HEK293T (cell line): Measurements from ENCODE around the gene ZMYND15.

Source experiments
- FOXM1 ChIP-seq: fragments of 450-650 bp; IDR thresholded peaks from 2 replicates; pipeline ENCODE4 v1.6.1; 2017; ENCODE audit warnings: mild to moderate bottlenecking, borderline replicate concordance
- TARDBP ChIP-seq: fragments of 450-650 bp; IDR thresholded peaks from 2 replicates; pipeline ENCODE4 v1.6.1; 2016
- TF ChIP-seq, protein P1 (sequence below): fragments of 450-650 bp; IDR thresholded peaks from 2 replicates; pipeline ENCODE4 v1.6.1; 2016

DNA sequence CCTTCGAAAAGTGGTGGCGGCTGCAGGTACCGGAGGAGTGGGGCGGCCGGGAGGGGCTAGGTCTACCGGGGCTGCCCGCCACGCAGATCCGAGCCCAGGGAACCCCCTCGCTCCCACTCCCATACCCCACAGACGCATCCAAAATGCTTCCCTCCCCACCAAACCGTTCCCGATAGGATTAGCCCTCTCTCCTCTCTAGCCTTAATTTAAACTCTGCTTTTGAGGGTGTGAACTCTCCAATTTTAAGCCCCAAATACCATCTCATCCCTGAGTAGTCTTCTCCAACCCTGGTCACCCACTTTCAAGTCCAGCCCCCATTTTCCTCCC lies 355 bp downstream of the ZMYND15 start:
- no peak for TF ChIP-seq TARDBP
- TF ChIP-seq FOXM1: no peak
- TF ChIP-seq, protein P1, sequence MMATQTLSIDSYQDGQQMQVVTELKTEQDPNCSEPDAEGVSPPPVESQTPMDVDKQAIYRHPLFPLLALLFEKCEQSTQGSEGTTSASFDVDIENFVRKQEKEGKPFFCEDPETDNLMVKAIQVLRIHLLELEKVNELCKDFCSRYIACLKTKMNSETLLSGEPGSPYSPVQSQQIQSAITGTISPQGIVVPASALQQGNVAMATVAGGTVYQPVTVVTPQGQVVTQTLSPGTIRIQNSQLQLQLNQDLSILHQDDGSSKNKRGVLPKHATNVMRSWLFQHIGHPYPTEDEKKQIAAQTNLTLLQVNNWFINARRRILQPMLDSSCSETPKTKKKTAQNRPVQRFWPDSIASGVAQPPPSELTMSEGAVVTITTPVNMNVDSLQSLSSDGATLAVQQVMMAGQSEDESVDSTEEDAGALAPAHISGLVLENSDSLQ: no peak
